Liver (tissue), 9 donors: ENCODE measurements around the gene RND3. TPM values are rescaled to one million over a fixed set of nuclear protein-coding genes. Genes with fewer than 3 reads are reported as not detected.

Source experiments
- DNase-seq: peaks from one replicate; pipeline ENCODE4 v3.0.0-alpha.2; 2017; ENCODE audit warnings: low spot score
- H3K27ac ChIP-seq, 2 donors: one replicate each; pipeline ENCODE4 v1.7.0; 2013; ENCODE audit warnings: inconsistent platforms in 2 of 2, low read length in 2 of 2, control low read depth in 1 of 2, low read depth in 1 of 2, mild to moderate bottlenecking in 1 of 2
- H3K27me3 ChIP-seq, 4 donors: one replicate each; pipeline versions ENCODE4 v1.6.1 to v1.7.0; 2013; ENCODE audit warnings: low read length in 3 of 4, inconsistent platforms in 1 of 4, mild to moderate bottlenecking in 1 of 4, moderate library complexity in 1 of 4; ENCODE audit not compliant: control insufficient read depth in 4 of 4, insufficient read depth in 4 of 4
- H3K36me3 ChIP-seq, 4 donors: one replicate each; pipeline versions ENCODE4 v1.6.1 to v1.7.0; 2013; ENCODE audit warnings: low read length in 3 of 4, mild to moderate bottlenecking in 3 of 4, low read depth in 1 of 4, moderate library complexity in 1 of 4; ENCODE audit not compliant: control insufficient read depth in 4 of 4, insufficient read depth in 3 of 4
- H3K4me1 ChIP-seq, 4 donors: one replicate each; pipeline versions ENCODE4 v1.6.1 to v1.7.0; 2013; ENCODE audit warnings: low read length in 3 of 4, mild to moderate bottlenecking in 3 of 4, moderate library complexity in 1 of 4; ENCODE audit not compliant: control insufficient read depth in 4 of 4, insufficient read depth in 4 of 4
- H3K4me3 ChIP-seq, 3 donors: one replicate each; pipeline versions ENCODE4 v1.6.1 to v1.7.0; 2013; ENCODE audit warnings: low read length in 3 of 3, control low read depth in 1 of 3, low read depth in 1 of 3, mild to moderate bottlenecking in 1 of 3
- H3K9ac ChIP-seq, 2 donors: one replicate each; pipeline ENCODE4 v1.7.0; 2013; ENCODE audit warnings: low read length in 2 of 2, mild to moderate bottlenecking in 2 of 2, moderate library complexity in 2 of 2, control low read depth in 1 of 2, low read depth in 1 of 2
- H3K9me3 ChIP-seq, 4 donors: one replicate each; pipeline versions ENCODE4 v1.6.1 to v1.7.0; 2013; ENCODE audit warnings: low read length in 3 of 4; ENCODE audit not compliant: control insufficient read depth in 4 of 4
- ATF3 ChIP-seq: IDR thresholded peaks from 2 replicates; pipeline ENCODE4 v1.6.1; 2016; ENCODE audit warnings: antibody characterized with exemption
- CTCF ChIP-seq: fragments of 150-350 bp; IDR thresholded peaks from 2 replicates; pipeline ENCODE4 v1.5.1; 2017; ENCODE audit warnings: improper control_type of control experiment, low read depth, low read length; ENCODE audit not compliant: missing input control
- EGR1 ChIP-seq, 2 donors: IDR thresholded peaks; 2 replicates each; pipeline ENCODE4 v1.6.1; 2016 to 2018; ENCODE audit warnings: antibody characterized with exemption in 2 of 2, low read depth in 2 of 2
- FOXA1 ChIP-seq: IDR thresholded peaks from 2 replicates; pipeline ENCODE4 v1.6.1; 2016; ENCODE audit warnings: antibody characterized with exemption
- FOXA2 ChIP-seq: IDR thresholded peaks from 2 replicates; pipeline ENCODE4 v1.6.1; 2016; ENCODE audit warnings: antibody characterized with exemption
- GABPA ChIP-seq, 2 donors: IDR thresholded peaks in 1 of 2; conservative IDR thresholded peaks in 1 of 2; 2 replicates each; pipeline ENCODE4 v1.6.1; 2016; ENCODE audit warnings: antibody characterized with exemption in 2 of 2, mild to moderate bottlenecking in 1 of 2, moderate library complexity in 1 of 2
- HNF4A ChIP-seq, 2 donors: conservative IDR thresholded peaks; 2 replicates each; pipeline ENCODE4 v1.6.1; 2016; ENCODE audit warnings: antibody characterized with exemption in 2 of 2, mild to moderate bottlenecking in 2 of 2
- HNF4G ChIP-seq: IDR thresholded peaks from 2 replicates; pipeline ENCODE4 v1.6.1; 2016; ENCODE audit warnings: antibody characterized with exemption
- JUND ChIP-seq, 2 donors: IDR thresholded peaks; 2 replicates each; pipeline ENCODE4 v1.6.1; 2016; ENCODE audit warnings: antibody characterized with exemption in 2 of 2
- MAX ChIP-seq: IDR thresholded peaks from 2 replicates; pipeline ENCODE4 v1.6.1; 2016; ENCODE audit warnings: antibody characterized with exemption
- NR2F2 ChIP-seq: IDR thresholded peaks from 2 replicates; pipeline ENCODE4 v1.6.1; 2016; ENCODE audit warnings: antibody characterized with exemption
- RAD21 ChIP-seq, 2 donors: IDR thresholded peaks; 2 replicates each; pipeline ENCODE4 v1.6.1; 2016; ENCODE audit warnings: antibody characterized with exemption in 2 of 2, mild to moderate bottlenecking in 2 of 2
- RXRA ChIP-seq, 2 donors: IDR thresholded peaks; 2 replicates each; pipeline ENCODE4 v1.6.1; 2017 to 2018; ENCODE audit warnings: antibody characterized with exemption in 2 of 2, mild to moderate bottlenecking in 1 of 2
- SP1 ChIP-seq: IDR thresholded peaks from 2 replicates; pipeline ENCODE4 v1.6.1; 2018; ENCODE audit warnings: antibody characterized with exemption, mild to moderate bottlenecking
- TAF1 ChIP-seq: conservative IDR thresholded peaks from 2 replicates; pipeline ENCODE4 v1.6.1; 2016; ENCODE audit warnings: antibody characterized with exemption, mild to moderate bottlenecking
- ZBTB33 ChIP-seq: IDR thresholded peaks from 2 replicates; pipeline ENCODE4 v1.6.1; 2016; ENCODE audit warnings: antibody characterized with exemption
- WGBS: extraction: QIAGEN DNeasy Blood & Tissue Kit; methylation state at CpG from one replicate; pipeline ENCODE4 v1.1.7; 2013; 5-methylcytosine and 5-hydroxymethylcytosine counted together
- polyA plus RNA-seq, 2 donors: library from polyadenylated mRNA; stranded (reverse) in 1 of 2; unstranded in 1 of 2; fragments of 200-250 nt in 1 of 2; fragments of >200 nt in 1 of 2; fragmentation: Nextera tagmentation in 1 of 2; extraction: Ambion mirVana in 1 of 2; gene quantifications; one replicate each; pipeline versions ENCODE4 v1.2.1 to v1.2.3, GENCODE V29; 2013 to 2015
- total RNA-seq, 2 donors: library from RNA; depleted of rRNA; stranded (reverse); fragments of >200 nt; gene quantifications; one replicate each; pipeline ENCODE4 v1.2.3, GENCODE V29; 2014
- donor health status: healthy.
- donor health status: healthy.
- donor health status: healthy.
- donor health status: healthy.
- donor health status: healthy.

The RND3 gene
- total and polyA plus RNA-seq, 4 donors: 14.8 to 30.0 (median 21.6) TPM

GRCh38 chr2:150470435-150470834 is 17.0 kb downstream of the RND3 start:
- 88% methylated on average over 5 of the region's 5 CpGs for WGBS
- Histone ChIP-seq H3K4me3 (no peak overlapping the region), H3K27me3 (no peaks in the 10 kb centered on the region), H3K9ac (no peak overlapping the region), H3K9me3 (no peaks in the 10 kb centered on the region), H3K27ac (no peak overlapping the region), H3K36me3 (peaks cover 8 to 60% (median 54%) of the 10 kb centered on the region in 4 donors), H3K4me1 (peaks cover 0 to 2% (median under 1%) of the 10 kb centered on the region in 4 donors)
- TF ChIP-seq EGR1 (IDR thresholded peaks at IDR 0.05; ENCODE audit: low read depth in 2 of 2) (no peak), JUND (IDR thresholded peaks at IDR 0.05) (no peak), HNF4G (no peak), RXRA (IDR thresholded peaks at IDR 0.05) (no peak), MAX (no peak), GABPA (IDR thresholded peaks at IDR 0.05 in 1 of 2, conservative IDR thresholded peaks at IDR 0.05 in 1 of 2) (no peak), FOXA1 (no peak)
- DNase-seq: no peak

- no peak for TF ChIP-seq RAD21 (IDR thresholded peaks at IDR 0.05)
- TF ChIP-seq TAF1: no peak
- TF ChIP-seq NR2F2: no peak
- TF ChIP-seq MAX: no peak
- TF ChIP-seq CTCF: no peak
- TF ChIP-seq FOXA2: no peak
- TF ChIP-seq HNF4A (conservative IDR thresholded peaks at IDR 0.05): no peak
- no peak for TF ChIP-seq RXRA (IDR thresholded peaks at IDR 0.05)
- no peak for TF ChIP-seq FOXA1
- TF ChIP-seq ZBTB33: no peak
- no peak for TF ChIP-seq SP1
- TF ChIP-seq ATF3: no peak
- TF ChIP-seq HNF4G: no peak
- Histone ChIP-seq H3K9me3 (no peaks in the 10 kb centered on the region), H3K27me3 (no peaks in the 10 kb centered on the region), H3K4me1 (no peaks in the 10 kb centered on the region), H3K27ac (no peak overlapping the region), H3K4me3 (no peak overlapping the region), H3K36me3 (peaks cover 8 to 60% (median 53%) of the 10 kb centered on the region in 4 donors), H3K9ac (no peak overlapping the region)
- WGBS: 91% methylated on average over 14 of the region's 14 CpGs
- DNase-seq: no peak
Observed at GRCh38 chr2:150469706-150470274, 17.7 kb downstream of the RND3 start.
